Measurements from ENCODE around the gene PIGR. TPM values are rescaled to one million over a fixed set of nuclear protein-coding genes. Genes with fewer than 3 reads are reported as not detected.

PIGR gene
- total and polyA plus RNA-seq, 2 donors (not counting 3 experiments of a cell fraction or from before 2014, with no cell fraction given) = not detected

- Histone ChIP-seq H3K9me1 (replicated peaks; ENCODE audit: control insufficient read depth, extremely low read depth, insufficient read depth, low read length) (no peaks in the 10 kb centered on the region), H4K20me1 (replicated peaks; ENCODE audit: control insufficient read depth, extremely low read depth, insufficient read depth, low read length) (no peaks in the 10 kb centered on the region), H3K4me2 (ENCODE audit: insufficient read depth, low read length) (no peak overlapping the region), H3K27me3 (ENCODE audit: control insufficient read depth in 2 of 2, insufficient read depth in 2 of 2, low read length in 2 of 2) (no peaks in the 10 kb centered on the region), H3K27ac (ENCODE audit: insufficient read depth, low read depth, low read length) (no peak overlapping the region), H3K79me2 (ENCODE audit: control insufficient read depth, insufficient read depth, low read length) (no peaks in the 10 kb centered on the region), H3K36me3 (ENCODE audit: control insufficient read depth in 2 of 2, extremely low read depth in 1 of 2, insufficient read depth in 2 of 2, low read length in 2 of 2) (no peaks in the 10 kb centered on the region), H3K4me1 (ENCODE audit: control insufficient read depth, extremely low read depth, insufficient read depth, low read length) (no peaks in the 10 kb centered on the region), H3K9me3 (replicated peaks; ENCODE audit: control insufficient read depth, insufficient read depth, low read length) (no peaks in the 10 kb centered on the region), H3K4me3 (replicated peaks in 1 of 3; ENCODE audit: insufficient read depth in 1 of 3, low read depth in 1 of 3, low read length in 3 of 3) (no peak overlapping the region), H2AFZ (ENCODE audit: low read depth, low read length) (no peak overlapping the region), H3K9ac (replicated peaks; ENCODE audit: extremely low read depth, insufficient read depth, low read length) (no peak overlapping the region)
- intact Hi-C loops (cut with micrococcal nuclease) (no loop called here), dilution Hi-C loops (cut with MboI; ENCODE audit: extremely low pct_ligation_motif_present, low sequenced_read_pairs) (no loop called here)
- CTCF ChIA-PET = interaction anchor here (0.6 to 1.0 kb wide), 2 partner anchors 19 to 25 kb away, joined by 3 read pairs; no protein-coding TSS in a partner anchor
- DNase-seq (ENCODE audit: low read depth, low spot score) (no peak), FAIRE-seq (no peak)
- POLR2A ChIA-PET = no interaction called here
- TF ChIP-seq, protein P1, sequence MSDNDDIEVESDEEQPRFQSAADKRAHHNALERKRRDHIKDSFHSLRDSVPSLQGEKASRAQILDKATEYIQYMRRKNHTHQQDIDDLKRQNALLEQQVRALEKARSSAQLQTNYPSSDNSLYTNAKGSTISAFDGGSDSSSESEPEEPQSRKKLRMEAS (IDR thresholded peaks at IDR 0.05; ENCODE audit: insufficient read depth, insufficient read length) = no peak
- TF ChIP-seq MYC (IDR thresholded peaks at IDR 0.05; ENCODE audit: low read depth, low read length) (no peak), CTCF (IDR thresholded peaks at IDR 0.05; ENCODE audit: extremely low read depth in 1 of 2, insufficient read depth in 1 of 2, low read depth in 1 of 2, low read length in 2 of 2) (no peak), POLR2A (IDR thresholded peaks at IDR 0.05; ENCODE audit: low read depth, low read length) (no peak), EZH2 (IDR thresholded peaks at IDR 0.05; ENCODE audit: borderline replicate concordance, low read depth, low read length, severe bottlenecking) (no peak), JUN (IDR thresholded peaks at IDR 0.05; ENCODE audit: borderline replicate concordance, insufficient read depth, insufficient read length, low read depth) (no peak), GATA2 (IDR thresholded peaks at IDR 0.05; ENCODE audit: insufficient read depth, insufficient read length, low read depth, low read length) (no peak)
- BruUV-seq (replicated peaks) = no TSS peak
Observed at GRCh38 chr1:206960676-206961386, 14.6 kb upstream of the PIGR start.

Data from endothelial cell of umbilical vein (primary cell).